Gastrocnemius medialis (tissue), 4 donors: Measurements from ENCODE around the gene IGSF21. TPM values are rescaled to one million over a fixed set of nuclear protein-coding genes. Genes with fewer than 3 reads are reported as not detected.

ENCODE experiments used
- ATAC-seq, 2 donors: fragments of 150-250 bp; one replicate each; pipeline ENCODE4 v1.9.1; 2016
- DNase-seq, 2 donors: peaks; one replicate each; pipeline ENCODE4 v3.0.0-alpha.2; 2019
- H3K27ac ChIP-seq, 4 donors: fragments of 200-600 bp; sonication (generic); 1 replicate in 1 of 4; 2 replicates in 3 of 4; pipeline ENCODE4 v1.5.1; 2016 to 2018; ENCODE audit warnings: mild to moderate bottlenecking in 2 of 4, moderate library complexity in 1 of 4
- H3K27me3 ChIP-seq, 3 donors: fragments of 200-600 bp; sonication (generic) in 2 of 3; 1 replicate in 1 of 3; 2 replicates in 2 of 3; pipeline versions ENCODE4 v1.5.1 to v1.6.0; 2016 to 2019; ENCODE audit warnings: mild to moderate bottlenecking in 1 of 3, moderate library complexity in 1 of 3
- H3K36me3 ChIP-seq, 2 donors: fragments of 200-600 bp; sonication (generic) in 1 of 2; one replicate each; pipeline ENCODE4 v1.5.1; 2017 to 2018
- H3K4me1 ChIP-seq, 2 donors: fragments of 200-600 bp; sonication (generic) in 1 of 2; one replicate each; pipeline ENCODE4 v1.5.1; 2016 to 2017; ENCODE audit warnings: mild to moderate bottlenecking in 2 of 2
- H3K4me3 ChIP-seq, 4 donors: fragments of 200-600 bp; sonication (generic) in 3 of 4; 1 replicate in 1 of 4; 2 replicates in 3 of 4; pipeline ENCODE4 v1.5.1; 2016 to 2019; ENCODE audit warnings: mild to moderate bottlenecking in 2 of 4
- H3K9me3 ChIP-seq, 3 donors: fragments of 200-600 bp; sonication (generic) in 2 of 3; 1 replicate in 1 of 3; 2 replicates in 2 of 3; pipeline ENCODE4 v1.5.1; 2016 to 2019
- POLR2A ChIP-seq, 2 donors: fragments of 450-650 bp; IDR thresholded peaks; one replicate each; pipeline ENCODE4 v1.6.1; 2017; ENCODE audit warnings: antibody characterized with exemption in 2 of 2, mild to moderate bottlenecking in 2 of 2, moderate library complexity in 2 of 2
- in situ Hi-C, 4 donors: fragments of 200-750 bp; cut with MboI; loops; one replicate each; pipeline versions ENCODE4 v1.15.0 to v1.8.0; 2017; ENCODE audit warnings: low sequenced_read_pairs in 4 of 4
- intact Hi-C: fragments of 100-400 bp; cut with DNase I; formaldehyde crosslinking; loops from one replicate; pipeline ENCODE4 v1.15.1; 2023; ENCODE audit warnings: low total_unique reads
- total RNA-seq, 4 donors: library from RNA; depleted of rRNA; stranded (reverse); fragments of >200 nt; gene quantifications; one replicate each; pipeline versions ENCODE4 v1.1.0 to v1.2.3, GENCODE V29; 2016
- TF ChIP-seq, protein P1 (sequence below), 5 experiments: fragments of 450-650 bp in 3 of 5; fragments of 200-600 bp in 2 of 5; sonication (generic) in 2 of 5; IDR thresholded peaks in 4 of 5; conservative IDR thresholded peaks in 1 of 5; 1 replicate in 4 of 5; 2 replicates in 1 of 5; pipeline ENCODE4 v1.5.1; 2016 to 2019; ENCODE audit warnings: antibody characterized with exemption in 5 of 5, mild to moderate bottlenecking in 3 of 5, moderate library complexity in 3 of 5

The IGSF21 gene
- total RNA-seq, 4 donors from 2014 or later: 0.32 to 0.66 (median 0.53) TPM

- no peak overlapping the region for H3K4me3 ChIP-seq
- ATAC-seq: no peak
- no peak overlapping the region for H3K27ac ChIP-seq
- TF ChIP-seq POLR2A (IDR thresholded peaks at IDR 0.05): no peak
- TF ChIP-seq, protein P1, sequence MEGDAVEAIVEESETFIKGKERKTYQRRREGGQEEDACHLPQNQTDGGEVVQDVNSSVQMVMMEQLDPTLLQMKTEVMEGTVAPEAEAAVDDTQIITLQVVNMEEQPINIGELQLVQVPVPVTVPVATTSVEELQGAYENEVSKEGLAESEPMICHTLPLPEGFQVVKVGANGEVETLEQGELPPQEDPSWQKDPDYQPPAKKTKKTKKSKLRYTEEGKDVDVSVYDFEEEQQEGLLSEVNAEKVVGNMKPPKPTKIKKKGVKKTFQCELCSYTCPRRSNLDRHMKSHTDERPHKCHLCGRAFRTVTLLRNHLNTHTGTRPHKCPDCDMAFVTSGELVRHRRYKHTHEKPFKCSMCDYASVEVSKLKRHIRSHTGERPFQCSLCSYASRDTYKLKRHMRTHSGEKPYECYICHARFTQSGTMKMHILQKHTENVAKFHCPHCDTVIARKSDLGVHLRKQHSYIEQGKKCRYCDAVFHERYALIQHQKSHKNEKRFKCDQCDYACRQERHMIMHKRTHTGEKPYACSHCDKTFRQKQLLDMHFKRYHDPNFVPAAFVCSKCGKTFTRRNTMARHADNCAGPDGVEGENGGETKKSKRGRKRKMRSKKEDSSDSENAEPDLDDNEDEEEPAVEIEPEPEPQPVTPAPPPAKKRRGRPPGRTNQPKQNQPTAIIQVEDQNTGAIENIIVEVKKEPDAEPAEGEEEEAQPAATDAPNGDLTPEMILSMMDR (IDR thresholded peaks at IDR 0.05 in 4 of 5, conservative IDR thresholded peaks at IDR 0.05 in 1 of 5): no peak
- intact Hi-C loops (no loop called here), in situ Hi-C loops (no loop called here)
- peaks cover 0 to 3% (median 0%) of the 10 kb centered on the region in 3 donors for H3K27me3 ChIP-seq
- no peaks in the 10 kb centered on the region for H3K9me3 ChIP-seq
- no peaks in the 10 kb centered on the region for H3K36me3 ChIP-seq
- no peak for DNase-seq
- no peaks in the 10 kb centered on the region for H3K4me1 ChIP-seq
Observed at GRCh38 chr1:18337757-18338156, 230.2 kb downstream of the IGSF21 start.

DNA sequence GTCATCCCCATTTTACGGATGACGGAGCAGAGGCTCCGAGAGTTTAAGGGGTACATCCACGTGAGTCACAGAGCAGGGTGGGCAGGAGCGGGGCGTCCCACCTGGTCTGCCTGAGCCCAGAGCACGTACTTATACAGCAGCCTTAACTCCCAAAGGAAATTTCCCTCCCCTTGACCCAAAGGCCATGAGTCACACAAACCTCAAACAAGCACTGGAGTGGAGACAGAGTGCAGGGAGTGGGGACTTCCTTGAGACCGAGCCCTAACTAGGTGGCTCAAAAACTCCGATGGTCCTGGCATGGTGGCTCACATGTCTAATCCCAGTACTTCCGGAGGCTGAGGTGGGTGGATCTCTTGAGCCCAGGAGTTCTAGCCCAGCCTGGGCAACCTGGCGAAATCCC, 231.6 kb downstream of the IGSF21 start:
- ATAC-seq: no peak
- Histone ChIP-seq H3K27me3 (peaks cover 0 to 5% (median 3%) of the 10 kb centered on the region in 3 donors), H3K4me1 (no peaks in the 10 kb centered on the region), H3K9me3 (no peaks in the 10 kb centered on the region), H3K4me3 (no peak overlapping the region), H3K36me3 (no peaks in the 10 kb centered on the region), H3K27ac (no peak overlapping the region)
- in situ Hi-C loops: no loop called here
- intact Hi-C loops: no loop called here
- no peak for DNase-seq
- TF ChIP-seq, protein P1 (IDR thresholded peaks at IDR 0.05 in 4 of 5, conservative IDR thresholded peaks at IDR 0.05 in 1 of 5): no peak
- no peak for TF ChIP-seq POLR2A (IDR thresholded peaks at IDR 0.05)

- H3K27ac ChIP-seq: no peak overlapping the region
- H3K36me3 ChIP-seq: no peaks in the 10 kb centered on the region
- H3K27me3 ChIP-seq: peaks cover 0 to 5% (median 4%) of the 10 kb centered on the region in 3 donors
- in situ Hi-C loops: no loop called here
- H3K9me3 ChIP-seq: no peaks in the 10 kb centered on the region
- DNase-seq: no peak
- no peak for TF ChIP-seq POLR2A (IDR thresholded peaks at IDR 0.05)
- TF ChIP-seq, protein P1 (IDR thresholded peaks at IDR 0.05 in 4 of 5, conservative IDR thresholded peaks at IDR 0.05 in 1 of 5): no peak
- intact Hi-C loops: no loop called here
- no peak for ATAC-seq
- no peaks in the 10 kb centered on the region for H3K4me1 ChIP-seq
- H3K4me3 ChIP-seq: no peak overlapping the region
Observed at GRCh38 chr1:18340158-18340764, 232.7 kb downstream of the IGSF21 start.

DNA sequence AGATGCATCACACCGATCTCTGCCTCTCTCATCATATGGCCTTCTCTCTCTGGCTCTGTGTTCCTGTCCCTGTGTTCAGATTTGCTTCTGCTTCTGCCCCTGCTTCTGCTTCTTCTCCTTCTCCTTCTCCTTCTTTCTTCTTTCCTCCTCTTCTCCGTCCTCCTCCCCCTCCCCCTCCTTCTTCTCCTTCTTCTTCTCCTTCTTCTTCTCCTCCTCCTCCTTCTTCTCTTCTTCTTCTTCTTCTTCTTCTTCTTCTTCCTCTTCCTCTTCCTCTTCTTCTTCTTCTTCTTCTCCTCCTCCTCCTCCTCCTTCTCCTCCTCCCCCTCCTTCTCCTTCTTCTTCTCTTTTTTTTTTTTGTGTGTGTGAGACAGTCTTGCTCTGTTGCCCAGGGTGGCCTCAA, 233.2 kb downstream of the IGSF21 start:
- H3K4me1 ChIP-seq: no peaks in the 10 kb centered on the region
- peaks cover 0 to 9% (median 5%) of the 10 kb centered on the region in 3 donors for H3K27me3 ChIP-seq
- intact Hi-C loops (no loop called here), in situ Hi-C loops (no loop called here)
- H3K4me3 ChIP-seq: no peak overlapping the region
- H3K9me3 ChIP-seq: no peaks in the 10 kb centered on the region
- H3K36me3 ChIP-seq: no peaks in the 10 kb centered on the region
- no peak for TF ChIP-seq POLR2A (IDR thresholded peaks at IDR 0.05)
- TF ChIP-seq, protein P1 (IDR thresholded peaks at IDR 0.05 in 4 of 5, conservative IDR thresholded peaks at IDR 0.05 in 1 of 5): no peak
- DNase-seq: no peak
- ATAC-seq: no peak
- H3K27ac ChIP-seq: no peak overlapping the region
